NCI-H345 treated with DMSO at 0.1 percent for 48 hours (cell line): ENCODE results near the gene HSPA12B.

Experiments
- DNase-seq: peaks from one replicate; lab custom pipeline; 2025; ENCODE audit not compliant: unreplicated experiment; lab: John Stamatoyannopoulos, UW

The HSPA12B gene

GRCh38 chr20:3744806-3745685, 12.6 kb downstream of the HSPA12B start:
- DNase-seq, result no peak

DNA sequence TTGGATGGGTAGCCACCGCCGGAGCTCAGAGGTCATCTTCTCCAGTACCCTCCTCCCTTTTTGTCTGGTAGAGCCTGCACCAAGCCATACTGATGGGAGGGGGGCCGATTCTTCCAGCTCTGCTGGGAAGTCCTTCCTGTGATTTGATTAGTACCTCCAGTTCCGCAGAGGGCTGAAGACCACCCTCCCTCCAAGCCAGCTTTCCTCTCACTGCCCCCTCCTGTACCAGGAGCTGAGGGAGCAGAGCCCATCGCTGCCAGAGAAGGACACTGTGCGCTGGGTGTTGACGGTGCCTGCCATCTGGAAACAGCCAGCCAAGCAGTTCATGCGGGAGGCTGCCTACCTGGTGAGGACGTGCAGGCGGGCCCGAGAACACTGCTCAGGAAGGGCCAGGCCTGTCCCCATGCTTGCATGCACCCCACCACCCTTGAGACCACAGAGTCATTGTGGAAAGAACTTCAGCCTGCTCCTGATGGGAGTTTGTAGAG, 13.2 kb downstream of the HSPA12B start:
- DNase-seq, result no peak

- DNase-seq, result no peak
These were observed 15.0 kb downstream of the HSPA12B start for GRCh38 chr20:3747471-3747870.

GRCh38 chr20:3748073-3748472, 15.6 kb downstream of the HSPA12B start:
- DNase-seq, result no peak

DNA sequence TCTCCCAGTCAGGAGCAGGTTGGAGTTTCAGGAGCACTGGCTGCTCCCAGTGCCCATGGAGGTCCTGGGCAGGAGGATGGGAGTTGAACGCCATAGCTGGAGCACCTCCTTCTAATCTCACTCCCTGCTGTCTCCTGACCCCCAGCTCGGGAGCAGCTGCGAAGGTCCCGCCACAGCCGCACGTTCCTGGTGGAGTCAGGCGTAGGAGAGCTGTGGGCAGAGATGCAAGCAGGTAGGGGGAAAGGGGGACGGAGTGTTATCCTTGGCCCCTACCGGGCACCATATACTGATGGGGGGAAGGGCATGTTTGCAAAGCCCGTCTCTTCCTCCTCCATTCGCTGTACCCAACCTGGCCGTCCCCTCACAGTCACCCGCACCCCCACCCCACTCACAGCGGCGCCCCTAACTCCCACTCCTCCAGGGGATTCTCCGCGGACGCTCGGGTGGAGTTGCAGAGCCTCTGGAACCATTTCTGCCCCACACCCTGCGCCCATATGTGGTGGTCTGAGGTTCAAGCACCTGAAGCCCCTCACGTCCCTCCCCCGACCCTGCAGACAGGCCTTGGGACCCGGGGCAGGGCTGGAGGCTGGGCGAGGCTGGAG, 16.7 kb downstream of the HSPA12B start:
- no peak for DNase-seq

- DNase-seq, result peak; percentile 47
These were observed 17.4 kb downstream of the HSPA12B start for GRCh38 chr20:3749689-3750531.

- no peak for DNase-seq
These were observed 18.8 kb downstream of the HSPA12B start for GRCh38 chr20:3751305-3751674.

- peak; percentile 65 for DNase-seq
These were observed 19.3 kb downstream of the HSPA12B start for GRCh38 chr20:3751675-3752385.

DNA sequence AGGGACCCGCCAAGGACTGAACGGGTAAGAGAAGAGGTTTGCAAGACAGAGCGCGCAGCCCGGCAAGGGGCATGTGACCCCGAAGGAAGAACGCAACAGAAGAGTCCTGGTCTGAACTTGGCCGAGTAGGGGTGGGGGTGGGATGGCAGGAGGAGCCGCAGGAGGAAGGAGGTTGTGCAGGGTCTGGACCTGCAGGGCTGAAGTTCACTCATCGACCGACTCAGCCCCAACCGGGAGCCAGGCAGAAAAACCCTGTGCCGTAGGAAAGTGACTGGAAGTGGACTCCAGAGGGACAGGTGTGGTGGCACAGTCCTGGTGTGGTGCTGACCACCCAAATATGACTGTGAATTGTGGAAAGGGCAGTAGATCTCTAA, 19.9 kb downstream of the HSPA12B start:
- DNase-seq, result no peak

- peak; percentile 44 for DNase-seq
These were observed 20.6 kb downstream of the HSPA12B start for GRCh38 chr20:3753098-3753497.

- DNase-seq, result no peak
These were observed 21.2 kb downstream of the HSPA12B start for GRCh38 chr20:3753501-3754275.

DNA sequence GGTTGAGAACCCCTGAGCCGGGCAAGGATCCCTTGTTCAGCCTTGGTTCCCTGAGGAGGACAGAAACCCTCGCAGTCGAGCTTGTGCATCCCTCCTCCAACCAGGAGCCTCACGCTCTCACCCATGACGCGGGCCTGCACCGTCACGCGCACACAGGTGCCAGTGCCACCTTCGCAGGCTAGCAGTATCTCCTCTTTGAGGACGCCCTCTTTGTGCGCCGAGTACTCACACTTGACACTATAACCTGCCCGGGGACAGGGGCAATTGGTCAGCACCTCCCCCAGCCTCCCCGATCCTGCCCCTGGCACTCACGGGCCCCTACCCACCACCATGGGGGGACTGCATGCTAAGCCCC, 21.8 kb downstream of the HSPA12B start:
- no peak for DNase-seq

DNA sequence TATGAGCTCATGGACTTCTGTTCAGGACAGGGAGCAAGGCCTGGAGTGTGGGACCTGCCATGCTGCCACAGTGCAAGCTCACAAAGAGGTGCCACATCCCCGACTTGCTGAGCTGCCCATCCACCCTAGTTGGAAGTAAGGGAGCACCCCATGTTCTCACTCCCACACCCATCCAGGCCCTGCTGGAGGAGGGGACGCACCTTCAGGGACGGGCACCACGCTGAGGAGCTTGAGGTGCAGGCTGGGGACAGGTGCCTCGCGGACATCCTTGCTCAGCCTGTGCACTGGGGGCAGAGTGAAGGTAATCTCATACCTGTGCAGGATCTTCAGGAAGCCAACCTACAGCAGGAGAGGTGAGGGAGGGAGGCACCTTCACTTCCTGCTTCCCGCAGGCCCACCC, 22.8 kb downstream of the HSPA12B start:
- DNase-seq, result no peak

DNA sequence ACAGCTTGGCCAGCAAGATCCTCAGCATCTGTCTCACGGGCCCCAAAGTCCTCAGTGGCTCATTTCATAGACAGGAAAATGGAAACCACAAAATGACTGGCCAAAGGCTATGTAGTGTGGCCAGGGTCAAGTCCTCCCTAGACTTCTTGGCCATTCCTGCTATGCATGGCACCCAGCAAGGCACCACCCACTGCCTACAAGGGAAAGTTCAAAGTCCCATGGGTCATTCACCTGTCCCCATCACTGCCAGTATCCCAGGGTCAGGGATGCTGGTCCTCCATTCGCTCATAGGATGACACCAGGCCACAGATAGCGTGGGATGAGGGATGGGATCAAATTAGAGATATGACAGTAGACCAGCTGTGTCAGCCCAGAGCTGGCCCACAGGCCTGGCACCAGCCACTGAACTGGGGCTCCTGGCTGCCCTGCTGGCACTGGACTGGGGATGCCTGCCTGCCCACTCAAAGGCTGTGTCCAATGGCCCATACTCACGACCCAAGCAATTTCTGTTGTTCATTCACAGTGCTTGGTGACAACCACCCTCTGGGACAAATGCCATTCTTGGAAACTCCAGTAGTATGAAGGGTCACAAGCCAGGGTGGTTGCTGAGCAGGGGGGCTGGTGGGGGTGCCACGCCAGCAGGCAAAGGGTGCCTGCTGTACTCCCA, 23.5 kb downstream of the HSPA12B start:
- DNase-seq, result no peak

- DNase-seq, result no peak
These were observed 24.8 kb downstream of the HSPA12B start for GRCh38 chr20:3757268-3757667.

GRCh38 chr20:3758566-3758965, 26.1 kb downstream of the HSPA12B start:
- no peak for DNase-seq

- no peak for DNase-seq
These were observed 26.9 kb downstream of the HSPA12B start for GRCh38 chr20:3759316-3759823.

GRCh38 chr20:3759884-3760283, 27.4 kb downstream of the HSPA12B start:
- DNase-seq, result no peak

DNA sequence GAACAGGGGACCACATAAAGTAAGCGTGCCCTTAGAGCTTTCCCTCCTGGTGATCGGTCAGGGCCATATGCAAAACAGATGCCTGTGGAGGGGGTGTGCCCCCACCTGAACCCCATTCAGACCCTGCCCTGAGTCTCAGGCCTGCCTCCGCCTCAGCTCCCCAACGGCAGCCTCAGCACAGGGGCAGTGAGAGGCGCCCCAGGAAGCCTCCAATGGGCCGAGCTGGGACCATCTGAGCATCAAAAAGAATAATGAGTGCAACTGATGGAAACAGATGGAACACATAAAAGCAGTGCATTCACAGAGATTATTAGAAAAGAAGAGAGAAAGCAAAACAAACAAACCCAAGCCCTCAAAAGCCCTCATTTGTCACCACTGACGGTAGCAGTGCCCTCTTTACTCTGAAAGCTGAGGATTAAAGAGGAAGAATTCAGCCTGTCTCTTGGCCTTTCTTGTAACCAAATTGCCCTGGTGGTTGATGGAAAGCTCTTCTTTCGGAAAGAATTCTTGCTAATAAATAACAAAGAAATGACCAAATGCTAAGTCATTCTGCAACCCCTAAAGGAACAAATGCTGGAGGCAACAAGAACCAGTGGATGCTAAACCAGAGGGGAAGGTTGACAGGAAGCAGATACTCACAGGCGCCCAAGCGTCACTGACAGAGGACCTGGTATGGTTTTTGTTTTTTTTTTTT, 28.3 kb downstream of the HSPA12B start:
- DNase-seq, result no peak
